Ovary (tissue), 3 donors: Measurements from ENCODE around the gene CPPED1.

Source experiments
- EP300 ChIP-seq: sonication (generic); formaldehyde crosslinking; IDR thresholded peaks from one replicate; pipeline ENCODE4 v1.6.1; 2017; ENCODE audit warnings: antibody characterized with exemption
- POLR2A ChIP-seq: fragments of 450-650 bp; IDR thresholded peaks from one replicate; pipeline ENCODE4 v1.6.1; 2017; ENCODE audit warnings: antibody characterized with exemption, mild to moderate bottlenecking, moderate library complexity
- TF ChIP-seq, protein P1 (sequence below), 3 donors: fragments of 450-650 bp in 2 of 3; fragments of 200-600 bp in 1 of 3; IDR thresholded peaks; one replicate each; pipeline versions ENCODE4 v1.5.1 to v1.8.0; 2016 to 2022; ENCODE audit warnings: antibody characterized with exemption in 3 of 3, mild to moderate bottlenecking in 1 of 3
- donor health status: DM: no; HTN: no; CAD: no.

DNA sequence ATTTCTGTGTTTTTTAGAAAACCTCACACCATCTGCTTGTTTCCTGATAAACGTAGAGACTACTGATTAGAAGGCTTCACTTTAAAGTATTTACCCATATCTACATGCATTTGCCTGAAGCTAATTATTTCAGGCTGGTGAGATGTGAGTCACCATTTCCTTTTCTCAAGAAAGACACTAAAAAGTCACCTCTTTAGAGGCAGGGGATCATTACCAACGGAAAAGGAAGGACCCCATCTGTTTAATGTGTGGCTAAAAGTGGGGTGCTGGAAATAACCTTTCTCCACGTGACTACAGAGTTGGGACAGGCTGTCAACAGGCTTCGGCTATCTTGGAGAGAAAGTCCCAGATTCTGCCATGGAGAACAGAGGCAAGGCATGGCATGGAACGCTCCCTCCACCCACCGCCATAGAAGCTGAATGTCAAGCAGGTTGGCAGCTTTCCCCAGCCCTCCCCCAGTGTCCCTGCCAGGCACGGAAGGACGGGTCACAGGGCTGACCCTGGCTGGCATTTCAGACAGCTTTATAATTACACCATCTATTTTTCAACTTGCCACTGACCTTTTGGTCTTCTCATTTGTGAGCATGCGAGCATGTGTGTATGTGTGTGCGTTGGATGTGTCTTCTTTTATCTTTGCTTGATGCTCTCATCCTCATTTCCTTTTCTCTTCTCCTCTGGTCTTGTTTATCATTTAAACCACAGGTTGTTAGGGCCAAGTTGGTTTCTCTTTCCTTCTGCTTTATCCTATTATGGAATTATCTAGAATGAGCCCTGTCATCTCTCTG lies 157.0 kb downstream of the CPPED1 start:
- TF ChIP-seq EP300 (no peak), POLR2A (no peak)
- TF ChIP-seq, protein P1, sequence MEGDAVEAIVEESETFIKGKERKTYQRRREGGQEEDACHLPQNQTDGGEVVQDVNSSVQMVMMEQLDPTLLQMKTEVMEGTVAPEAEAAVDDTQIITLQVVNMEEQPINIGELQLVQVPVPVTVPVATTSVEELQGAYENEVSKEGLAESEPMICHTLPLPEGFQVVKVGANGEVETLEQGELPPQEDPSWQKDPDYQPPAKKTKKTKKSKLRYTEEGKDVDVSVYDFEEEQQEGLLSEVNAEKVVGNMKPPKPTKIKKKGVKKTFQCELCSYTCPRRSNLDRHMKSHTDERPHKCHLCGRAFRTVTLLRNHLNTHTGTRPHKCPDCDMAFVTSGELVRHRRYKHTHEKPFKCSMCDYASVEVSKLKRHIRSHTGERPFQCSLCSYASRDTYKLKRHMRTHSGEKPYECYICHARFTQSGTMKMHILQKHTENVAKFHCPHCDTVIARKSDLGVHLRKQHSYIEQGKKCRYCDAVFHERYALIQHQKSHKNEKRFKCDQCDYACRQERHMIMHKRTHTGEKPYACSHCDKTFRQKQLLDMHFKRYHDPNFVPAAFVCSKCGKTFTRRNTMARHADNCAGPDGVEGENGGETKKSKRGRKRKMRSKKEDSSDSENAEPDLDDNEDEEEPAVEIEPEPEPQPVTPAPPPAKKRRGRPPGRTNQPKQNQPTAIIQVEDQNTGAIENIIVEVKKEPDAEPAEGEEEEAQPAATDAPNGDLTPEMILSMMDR (IDR thresholded peaks at IDR 0.05), result no peak
